Non-pigmented ciliary epithelial cell (primary cell): ENCODE measurements around the gene SDF2L1.
"Not testable (repeated sequence)": the region's sequence is repeated elsewhere in the genome, so short reads cannot be mapped to it uniquely, and the experiment has no call there.

Experiments
- DNase-seq: peaks from one replicate; pipeline ENCODE4 v3.0.0-alpha.2; 2010; ENCODE audit warnings: low read depth

SDF2L1 gene, protein sequence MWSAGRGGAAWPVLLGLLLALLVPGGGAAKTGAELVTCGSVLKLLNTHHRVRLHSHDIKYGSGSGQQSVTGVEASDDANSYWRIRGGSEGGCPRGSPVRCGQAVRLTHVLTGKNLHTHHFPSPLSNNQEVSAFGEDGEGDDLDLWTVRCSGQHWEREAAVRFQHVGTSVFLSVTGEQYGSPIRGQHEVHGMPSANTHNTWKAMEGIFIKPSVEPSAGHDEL

DNA sequence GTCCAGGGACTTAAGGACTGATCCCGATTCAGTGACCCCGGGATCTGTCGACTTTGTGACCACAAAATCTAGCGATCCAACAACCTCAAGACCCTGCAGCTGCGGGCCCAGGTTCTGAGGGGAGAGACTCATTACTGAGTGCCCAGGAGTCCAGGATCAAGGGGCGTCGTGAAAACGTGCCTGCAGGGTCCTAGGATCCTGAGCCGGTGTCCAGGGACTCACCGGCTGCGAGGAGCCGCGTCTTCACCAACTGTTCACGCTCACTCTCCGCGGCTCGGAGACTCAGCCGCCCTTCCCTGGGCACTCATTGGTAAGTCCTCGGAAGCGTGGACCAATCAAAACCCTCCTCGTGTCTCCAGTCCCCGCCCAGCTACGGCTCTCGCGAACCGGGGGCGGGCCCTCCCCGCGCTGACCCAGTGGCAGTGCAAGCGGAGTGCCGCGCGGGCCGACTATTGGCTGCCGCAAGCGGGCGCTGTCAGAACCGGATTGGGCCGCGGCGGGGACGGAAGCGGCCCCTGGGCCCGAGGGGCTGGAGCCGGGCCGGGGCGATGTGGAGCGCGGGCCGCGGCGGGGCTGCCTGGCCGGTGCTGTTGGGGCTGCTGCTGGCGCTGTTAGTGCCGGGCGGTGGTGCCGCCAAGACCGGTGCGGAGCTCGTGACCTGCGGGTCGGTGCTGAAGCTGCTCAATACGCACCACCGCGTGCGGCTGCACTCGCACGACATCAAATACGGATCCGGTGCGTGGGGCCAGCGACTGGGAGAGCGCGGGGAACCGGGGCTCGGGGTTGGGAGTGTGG lies at the start of gene SDF2L1:
Gene SDF2L1, plus strand, starts transcription at position 514 of the 795 bp plus-strand sequence. Its CDS starts 35 bp downstream, at position 549.
- DNase-seq, result peak; percentile 93

DNA sequence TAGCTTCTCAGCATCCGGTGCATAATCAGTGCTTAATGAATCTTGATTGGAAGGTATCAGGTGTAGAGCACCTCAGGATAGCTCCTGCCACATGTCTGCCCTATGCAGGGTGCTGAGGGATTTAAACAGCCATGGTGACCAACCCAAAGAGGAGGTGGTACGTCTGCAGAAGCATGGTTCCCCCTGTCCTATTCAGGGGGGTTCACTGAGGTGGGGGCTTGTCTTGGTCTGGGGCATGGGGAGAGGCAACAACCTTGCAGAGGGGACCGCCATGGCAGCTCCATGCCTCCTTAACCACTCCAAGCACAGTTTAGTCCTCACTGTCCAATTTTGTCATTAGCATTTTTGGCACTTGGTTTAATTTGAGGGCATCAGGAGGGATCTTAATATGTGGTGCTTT lies 49.7 kb upstream of the SDF2L1 start:
- DNase-seq, result no peak

DNA sequence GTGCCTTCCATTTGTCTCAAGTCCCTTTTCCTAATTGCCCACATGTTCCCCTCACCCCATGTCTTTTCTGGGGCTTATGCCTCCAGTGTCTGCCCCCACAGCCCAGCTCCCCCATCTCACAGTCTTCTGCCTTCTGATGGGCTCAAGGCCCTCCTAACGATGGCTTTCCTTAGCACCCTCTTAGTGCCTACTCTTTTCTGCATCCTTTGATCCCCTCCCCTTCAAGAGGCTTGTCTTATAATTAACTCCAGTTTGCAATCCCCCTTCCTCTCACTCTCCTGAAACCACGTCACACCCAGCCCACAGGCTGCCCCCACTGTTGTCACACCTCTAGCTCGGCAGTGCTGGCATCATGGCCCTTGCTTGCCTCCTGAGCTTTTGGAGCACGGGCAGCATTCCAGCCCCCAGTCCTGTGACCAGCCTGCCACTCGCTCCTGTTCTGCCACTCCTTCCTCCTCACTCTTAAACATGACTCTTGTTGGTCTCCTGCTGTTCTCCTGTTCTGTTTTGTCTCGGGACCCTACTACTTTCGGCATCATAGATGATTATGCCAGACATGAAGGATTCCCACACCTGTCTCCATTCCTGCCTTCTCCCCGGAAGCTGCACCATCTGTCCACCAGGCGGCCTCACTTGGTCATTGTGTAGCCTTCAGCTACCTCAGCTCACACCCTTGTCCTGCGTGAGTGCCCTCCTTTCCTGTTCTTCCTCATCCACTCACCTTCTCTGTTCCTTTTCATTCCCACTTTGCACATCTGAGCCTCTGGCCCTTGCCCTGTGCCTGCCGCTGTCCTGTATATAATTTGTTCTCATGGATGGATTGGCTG lies 48.5 kb upstream of the SDF2L1 start:
- DNase-seq, result no peak

GRCh38 chr22:21594865-21595452 lies 47.1 kb upstream of the SDF2L1 start:
- no peak for DNase-seq

GRCh38 chr22:21596356-21597135 lies 45.6 kb upstream of the SDF2L1 start:
- DNase-seq, result not testable (repeated sequence)

GRCh38 chr22:21598302-21598701 lies 43.8 kb upstream of the SDF2L1 start:
- DNase-seq, result no peak

GRCh38 chr22:21599053-21599893 lies 42.8 kb upstream of the SDF2L1 start:
- no peak for DNase-seq

DNA sequence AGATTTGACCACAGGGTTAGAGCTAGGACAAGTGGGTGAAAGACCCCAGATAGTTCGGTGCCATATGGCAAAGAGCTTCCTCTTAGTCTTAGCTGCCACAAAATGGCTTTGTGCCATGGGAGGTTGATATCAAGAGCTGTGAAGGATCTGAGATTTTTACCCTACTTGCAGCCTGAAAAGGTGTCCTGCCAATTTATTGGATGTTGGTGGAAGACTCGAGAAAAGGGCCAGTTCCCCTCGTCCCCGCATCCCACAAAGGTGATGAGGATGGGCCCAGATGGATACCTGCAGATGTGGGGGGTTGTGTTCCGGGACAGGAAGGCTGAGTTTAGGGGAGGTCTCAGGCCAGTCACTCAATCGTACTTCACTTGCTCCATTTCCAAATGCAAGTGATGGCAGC lies 39.5 kb upstream of the SDF2L1 start:
- no peak for DNase-seq

GRCh38 chr22:21603973-21604372 lies 38.1 kb upstream of the SDF2L1 start:
- DNase-seq, result no peak

- DNase-seq, result no peak
Measured at GRCh38 chr22:21605887-21606564, 36.1 kb upstream of the SDF2L1 start.

GRCh38 chr22:21606775-21607174 lies 35.3 kb upstream of the SDF2L1 start:
- no peak for DNase-seq

DNA sequence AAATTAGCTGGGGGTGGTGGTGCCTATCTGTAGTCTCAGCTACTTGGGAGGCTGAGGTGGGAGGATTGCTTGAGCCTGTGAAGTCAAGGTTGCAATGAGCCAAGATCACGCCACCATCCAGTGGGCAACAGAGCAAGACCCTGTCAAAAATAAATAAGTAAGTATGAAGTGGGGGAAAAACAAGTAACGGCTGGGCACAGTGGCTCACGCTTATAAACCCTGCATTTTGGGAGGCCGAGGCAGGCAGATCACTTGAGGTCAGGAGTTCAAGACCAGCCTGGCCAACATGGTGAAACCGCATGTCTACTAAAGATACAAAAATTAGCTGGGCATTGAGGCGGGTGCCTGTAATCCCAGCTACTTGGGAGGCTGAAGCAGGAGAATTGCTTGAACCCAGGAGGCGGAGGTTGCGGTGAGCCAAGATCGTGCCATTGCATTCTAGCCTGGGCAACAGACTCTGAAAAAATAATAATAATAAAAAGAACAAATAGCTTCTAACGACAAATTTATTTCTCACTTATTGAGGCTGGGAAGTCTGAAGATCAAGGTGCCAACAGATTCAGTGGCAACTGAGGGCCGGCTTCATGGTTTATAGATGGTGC lies 32.4 kb upstream of the SDF2L1 start:
- not testable (repeated sequence) for DNase-seq

GRCh38 chr22:21611210-21611977 lies 30.7 kb upstream of the SDF2L1 start:
- no peak for DNase-seq

- no peak for DNase-seq
Measured at GRCh38 chr22:21612858-21613257, 29.2 kb upstream of the SDF2L1 start.

DNA sequence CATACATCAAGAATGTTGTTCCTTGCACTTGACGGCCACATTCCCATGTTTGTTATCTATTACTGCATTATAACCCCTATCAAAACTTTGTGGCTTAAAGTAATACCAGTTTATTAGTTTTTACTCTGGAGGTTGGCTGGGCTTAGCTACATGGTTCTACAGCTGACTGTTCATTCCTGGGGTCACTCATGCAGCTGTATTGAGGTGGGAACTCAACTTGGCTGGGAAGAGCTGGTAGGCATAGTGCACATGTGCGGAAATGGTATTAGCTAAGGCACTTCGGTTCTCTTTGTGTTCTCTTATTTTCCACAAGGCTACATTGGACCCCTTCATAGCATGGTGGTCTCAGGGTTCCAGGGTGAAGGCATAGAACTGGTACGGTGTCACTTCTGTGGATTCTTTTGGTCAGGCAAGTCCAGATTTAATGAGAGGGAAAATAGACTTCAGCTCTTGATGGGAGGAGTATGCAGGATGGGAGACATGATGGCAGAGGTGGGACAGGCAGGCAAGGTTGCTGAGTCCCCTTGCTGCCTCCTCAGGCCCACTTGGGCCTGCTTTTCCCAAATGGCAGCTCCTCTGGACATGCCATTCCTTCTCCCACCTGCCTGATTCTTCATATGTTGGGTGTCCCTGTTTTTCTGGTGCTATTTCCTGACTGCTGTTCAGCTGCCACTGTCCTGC lies 28.4 kb upstream of the SDF2L1 start:
- no peak for DNase-seq

- DNase-seq, result no peak
Measured at GRCh38 chr22:21615731-21616130, 26.4 kb upstream of the SDF2L1 start.

GRCh38 chr22:21617337-21617736 lies 24.8 kb upstream of the SDF2L1 start:
- DNase-seq, result not testable (repeated sequence)

DNA sequence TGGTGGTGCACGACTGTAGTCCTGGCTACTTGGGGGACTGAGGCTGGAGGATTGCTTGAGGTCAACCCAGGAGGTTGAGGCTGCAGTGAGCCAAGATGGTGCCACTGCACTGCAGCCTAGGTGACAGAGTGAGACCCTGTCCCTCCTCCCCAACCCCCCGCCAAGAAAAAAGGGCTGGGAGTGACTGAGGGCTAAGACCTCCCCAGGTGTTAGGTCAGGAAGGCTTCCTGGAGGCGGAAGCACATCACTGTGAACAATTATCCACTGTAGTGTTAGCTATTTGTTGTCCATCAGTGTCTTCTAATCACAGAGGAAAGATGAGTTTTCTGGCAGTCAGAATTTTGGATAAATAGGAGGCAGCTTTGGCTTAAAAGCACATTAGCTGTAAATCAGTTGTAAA lies 21.1 kb upstream of the SDF2L1 start:
- DNase-seq, result no peak
